Mesendoderm (in vitro differentiated cells): ENCODE results near the gene RASD1.

Source experiments
- DNase-seq: peaks from one replicate; pipeline ENCODE4 v3.0.0; 2013
- H2AK5ac ChIP-seq: 2 replicates; pipeline ENCODE4 v1.6.1; 2013; ENCODE audit warnings: low read length, inconsistent platforms
- H2BK120ac ChIP-seq: 2 replicates; pipeline ENCODE4 v1.6.1; 2013; ENCODE audit warnings: low read depth, mild to moderate bottlenecking, low read length, moderate library complexity, mixed read lengths
- H2BK15ac ChIP-seq: replicated peaks from 2 replicates; pipeline ENCODE4 v1.6.1; 2013; ENCODE audit warnings: low read depth, mild to moderate bottlenecking, moderate library complexity
- H2BK5ac ChIP-seq: 2 replicates; pipeline ENCODE4 v1.6.1; 2013; ENCODE audit warnings: low read length, inconsistent platforms
- H3K18ac ChIP-seq: 2 replicates; pipeline ENCODE4 v1.6.1; 2013; ENCODE audit warnings: mild to moderate bottlenecking, low read length, mixed read lengths
- H3K23ac ChIP-seq: one replicate; pipeline ENCODE4 v1.6.1; 2013; ENCODE audit warnings: low read length
- H3K27ac ChIP-seq: 2 replicates; pipeline ENCODE4 v1.5.1; 2013; ENCODE audit warnings: low read depth, mild to moderate bottlenecking, inconsistent platforms, low read length, moderate library complexity
- H3K27me3 ChIP-seq: 2 replicates; pipeline ENCODE4 v1.6.1; 2013; ENCODE audit warnings: low read length, control low read depth, mild to moderate bottlenecking, inconsistent platforms; ENCODE audit not compliant: insufficient read depth, poor library complexity
- H3K36me3 ChIP-seq: 2 replicates; pipeline ENCODE4 v1.6.1; 2013; ENCODE audit warnings: low read length, inconsistent platforms; ENCODE audit not compliant: control insufficient read depth, insufficient read depth
- H3K4ac ChIP-seq: one replicate; pipeline ENCODE4 v1.6.1; 2013; ENCODE audit warnings: low read depth, mild to moderate bottlenecking, low read length, moderate library complexity
- H3K4me1 ChIP-seq: 2 replicates; pipeline ENCODE4 v1.6.1; 2013; ENCODE audit warnings: low read depth, low read length, inconsistent platforms; ENCODE audit not compliant: control insufficient read depth
- H3K4me2 ChIP-seq: 2 replicates; pipeline ENCODE4 v1.6.1; 2013; ENCODE audit warnings: low read length
- H3K4me3 ChIP-seq: 2 replicates; pipeline ENCODE4 v1.5.1; 2013; ENCODE audit warnings: mild to moderate bottlenecking, low read length
- H3K56ac ChIP-seq: one replicate; pipeline ENCODE4 v1.6.1; 2013; ENCODE audit warnings: low read length
- H3K79me1 ChIP-seq: 2 replicates; pipeline ENCODE4 v1.6.1; 2013; ENCODE audit warnings: low read length, inconsistent platforms
- H3K79me2 ChIP-seq: 2 replicates; pipeline ENCODE4 v1.6.1; 2013; ENCODE audit warnings: mild to moderate bottlenecking, low read length; ENCODE audit not compliant: control insufficient read depth, insufficient read depth
- H3K9ac ChIP-seq: 2 replicates; pipeline ENCODE4 v1.6.1; 2013; ENCODE audit warnings: low read length, inconsistent platforms
- H4K5ac ChIP-seq: one replicate; pipeline ENCODE4 v1.6.1; 2013; ENCODE audit warnings: low read length
- H4K8ac ChIP-seq: one replicate; pipeline ENCODE4 v1.6.1; 2013; ENCODE audit warnings: low read depth, mild to moderate bottlenecking, control low read depth, low read length, moderate library complexity
- WGBS: extraction: QIAGEN DNeasy Blood & Tissue Kit; methylation state at CpG from one replicate; pipeline ENCODE4 v1.1.7; 2013; ENCODE audit warnings: low lambda C conversion rate, missing lambda C conversion rate; ENCODE audit not compliant: insufficient coverage; ENCODE audit errors: extremely low coverage; 5-methylcytosine and 5-hydroxymethylcytosine counted together

Gene RASD1

GRCh38 chr17:17540935-17541639 lies 44.9 kb upstream of the RASD1 start:
- no peak overlapping the region for H3K18ac ChIP-seq
- no peaks in the 10 kb centered on the region for H3K79me2 ChIP-seq
- no peak for DNase-seq
- H3K4me3 ChIP-seq: no peak overlapping the region
- no peak overlapping the region for H3K23ac ChIP-seq
- H3K56ac ChIP-seq: no peak overlapping the region
- H3K27me3 ChIP-seq: no peaks in the 10 kb centered on the region
- no peak overlapping the region for H3K4ac ChIP-seq
- H2BK120ac ChIP-seq: no peak overlapping the region
- no peaks in the 10 kb centered on the region for H3K79me1 ChIP-seq
- H3K9ac ChIP-seq: no peak overlapping the region
- no peak overlapping the region for H4K8ac ChIP-seq
- no peaks in the 10 kb centered on the region for H3K36me3 ChIP-seq
- H2BK15ac ChIP-seq: no peak overlapping the region
- no peak overlapping the region for H2AK5ac ChIP-seq
- no peak overlapping the region for H4K5ac ChIP-seq
- no CpG with 5 or more reads among the region's 23 CpGs for WGBS
- H3K27ac ChIP-seq: no peak overlapping the region
- no peak overlapping the region for H3K4me2 ChIP-seq
- H3K4me1 ChIP-seq: no peaks in the 10 kb centered on the region
- no peak overlapping the region for H2BK5ac ChIP-seq

GRCh38 chr17:17540278-17540906 lies 44.2 kb upstream of the RASD1 start:
- Histone ChIP-seq H3K27ac (no peak overlapping the region), H2AK5ac (no peak overlapping the region), H3K18ac (no peak overlapping the region), H3K4me1 (no peaks in the 10 kb centered on the region), H3K4me2 (no peak overlapping the region), H2BK5ac (no peak overlapping the region), H3K27me3 (no peaks in the 10 kb centered on the region), H3K4me3 (no peak overlapping the region), H2BK15ac (no peak overlapping the region), H3K4ac (no peak overlapping the region), H3K79me2 (no peaks in the 10 kb centered on the region), H3K79me1 (no peaks in the 10 kb centered on the region), H3K9ac (no peak overlapping the region), H2BK120ac (no peak overlapping the region), H3K56ac (no peak overlapping the region), H4K5ac (no peak overlapping the region), H3K36me3 (no peaks in the 10 kb centered on the region), H4K8ac (no peak overlapping the region), H3K23ac (no peak overlapping the region)
- WGBS: no CpG with 5 or more reads among the region's 15 CpGs
- DNase-seq: no peak

- no peak overlapping the region for H2BK5ac ChIP-seq
- H3K27ac ChIP-seq: no peak overlapping the region
- H3K79me2 ChIP-seq: no peaks in the 10 kb centered on the region
- no peak overlapping the region for H3K9ac ChIP-seq
- no peak overlapping the region for H3K18ac ChIP-seq
- H3K4ac ChIP-seq: no peak overlapping the region
- no peaks in the 10 kb centered on the region for H3K27me3 ChIP-seq
- no CpG with 5 or more reads among the region's 10 CpGs for WGBS
- no peak overlapping the region for H4K5ac ChIP-seq
- no peaks in the 10 kb centered on the region for H3K36me3 ChIP-seq
- no peak overlapping the region for H3K4me3 ChIP-seq
- H3K56ac ChIP-seq: no peak overlapping the region
- no peaks in the 10 kb centered on the region for H3K79me1 ChIP-seq
- H2BK15ac ChIP-seq: no peak overlapping the region
- H3K4me2 ChIP-seq: no peak overlapping the region
- DNase-seq: no peak
- H3K4me1 ChIP-seq: no peaks in the 10 kb centered on the region
- H4K8ac ChIP-seq: no peak overlapping the region
- no peak overlapping the region for H2BK120ac ChIP-seq
- peak overlapping the region; percentile 50 for H3K23ac ChIP-seq
- H2AK5ac ChIP-seq: no peak overlapping the region
Observed at GRCh38 chr17:17539591-17539990, 43.4 kb upstream of the RASD1 start.

GRCh38 chr17:17538417-17539391 lies 42.5 kb upstream of the RASD1 start:
- WGBS: no CpG with 5 or more reads among the region's 10 CpGs
- H3K36me3 ChIP-seq: no peaks in the 10 kb centered on the region
- H3K23ac ChIP-seq: peak overlapping the region; percentile 50
- H4K5ac ChIP-seq: no peak overlapping the region
- no peak overlapping the region for H3K27ac ChIP-seq
- no peak overlapping the region for H3K4ac ChIP-seq
- no peak overlapping the region for H3K9ac ChIP-seq
- H2BK15ac ChIP-seq: no peak overlapping the region
- no peaks in the 10 kb centered on the region for H3K79me1 ChIP-seq
- H3K4me2 ChIP-seq: no peak overlapping the region
- H3K4me1 ChIP-seq: no peaks in the 10 kb centered on the region
- H2BK5ac ChIP-seq: no peak overlapping the region
- H4K8ac ChIP-seq: no peak overlapping the region
- no peak for DNase-seq
- no peak overlapping the region for H3K4me3 ChIP-seq
- H3K18ac ChIP-seq: no peak overlapping the region
- no peak overlapping the region for H2BK120ac ChIP-seq
- H2AK5ac ChIP-seq: no peak overlapping the region
- H3K56ac ChIP-seq: no peak overlapping the region
- H3K79me2 ChIP-seq: no peaks in the 10 kb centered on the region
- no peaks in the 10 kb centered on the region for H3K27me3 ChIP-seq

- H3K27ac ChIP-seq: no peak overlapping the region
- H4K5ac ChIP-seq: no peak overlapping the region
- no peak overlapping the region for H3K18ac ChIP-seq
- no peak overlapping the region for H2AK5ac ChIP-seq
- DNase-seq: no peak
- H3K4me2 ChIP-seq: no peak overlapping the region
- H3K79me1 ChIP-seq: no peaks in the 10 kb centered on the region
- H3K4me1 ChIP-seq: no peaks in the 10 kb centered on the region
- H3K23ac ChIP-seq: no peak overlapping the region
- no peak overlapping the region for H3K56ac ChIP-seq
- no peak overlapping the region for H2BK5ac ChIP-seq
- H4K8ac ChIP-seq: no peak overlapping the region
- H3K36me3 ChIP-seq: no peaks in the 10 kb centered on the region
- no peak overlapping the region for H2BK120ac ChIP-seq
- H3K4me3 ChIP-seq: no peak overlapping the region
- H3K79me2 ChIP-seq: no peaks in the 10 kb centered on the region
- no peak overlapping the region for H2BK15ac ChIP-seq
- no peaks in the 10 kb centered on the region for H3K27me3 ChIP-seq
- no peak overlapping the region for H3K9ac ChIP-seq
- no peak overlapping the region for H3K4ac ChIP-seq
- no CpG with 5 or more reads among the region's 15 CpGs for WGBS
Observed at GRCh38 chr17:17537311-17538099, 41.3 kb upstream of the RASD1 start.
